ENCODE data around the gene OSER1.
"Not testable (repeated sequence)": the region's sequence is repeated elsewhere in the genome, so short reads cannot be mapped to it uniquely, and the experiment has no call there.

The OSER1 gene

GRCh38 chr20:44210406-44211176 is at the start of gene OSER1:
TSS of gene OSER1 (minus strand) at chr20:44210771. CDS start at chr20:44206957, 3,814 bp downstream.
- DNase-seq = peak; percentile 97 to 98

GRCh38 chr20:44258226-44258890 is 47.8 kb upstream of the OSER1 start:
- DNase-seq = no peak

GRCh38 chr20:44256961-44257360 is 46.4 kb upstream of the OSER1 start:
- no peak for DNase-seq

GRCh38 chr20:44255942-44256341 is 45.4 kb upstream of the OSER1 start:
- DNase-seq = no peak

GRCh38 chr20:44254073-44254472 is 43.5 kb upstream of the OSER1 start:
- no peak for DNase-seq

- DNase-seq = no peak
These were observed 43.0 kb upstream of the OSER1 start for GRCh38 chr20:44253528-44253927.

- no peak for DNase-seq
These were observed 40.7 kb upstream of the OSER1 start for GRCh38 chr20:44251284-44251683.

- DNase-seq = no peak
These were observed 37.8 kb upstream of the OSER1 start for GRCh38 chr20:44248410-44248759.

- no peak for DNase-seq
These were observed 37.2 kb upstream of the OSER1 start for GRCh38 chr20:44247586-44248409.

GRCh38 chr20:44247131-44247571 is 36.6 kb upstream of the OSER1 start, which contains the start of gene GDAP1L1:
TSS of gene GDAP1L1 (plus strand) at chr20:44247308. CDS start at chr20:44247335, 27 bp downstream.
- DNase-seq = no peak

GRCh38 chr20:44245977-44246376 is 35.4 kb upstream of the OSER1 start:
- no peak for DNase-seq

- DNase-seq = no peak
These were observed 31.2 kb upstream of the OSER1 start for GRCh38 chr20:44241796-44242195.

- not testable (repeated sequence) for DNase-seq
These were observed 26.3 kb upstream of the OSER1 start for GRCh38 chr20:44236840-44237239.

- DNase-seq = no peak
These were observed 25.1 kb upstream of the OSER1 start for GRCh38 chr20:44235702-44236101.

- no peak for DNase-seq
These were observed 24.2 kb upstream of the OSER1 start for GRCh38 chr20:44234566-44235317.

GRCh38 chr20:44233436-44234016 is 23.0 kb upstream of the OSER1 start:
- DNase-seq = no peak

- DNase-seq = not testable (repeated sequence)
These were observed 21.9 kb upstream of the OSER1 start for GRCh38 chr20:44232469-44232856.

GRCh38 chr20:44231713-44232468 is 21.3 kb upstream of the OSER1 start:
- no peak for DNase-seq

- no peak for DNase-seq
These were observed 20.6 kb upstream of the OSER1 start for GRCh38 chr20:44231193-44231592.

- DNase-seq = no peak
These were observed 18.1 kb upstream of the OSER1 start for GRCh38 chr20:44228465-44229258.

- no peak for DNase-seq
These were observed 14.1 kb upstream of the OSER1 start for GRCh38 chr20:44224637-44225036.

Measured in activated CD4-positive, alpha-beta T cell treated with anti-CD3 and anti-CD28 coated beads, Interleukin-2, amount 50 U/mL, for 4 hours (primary cell).